Measurements from ENCODE around the gene CDH18. TPM values are rescaled to one million over a fixed set of nuclear protein-coding genes. Genes with fewer than 3 reads are reported as not detected.
"Not testable (repeated sequence)": the region's sequence is repeated elsewhere in the genome, so short reads cannot be mapped to it uniquely, and the experiment has no call there.

CDH18 gene
- total RNA-seq, 1 donor from 2014 or later, result not detected

- Mint-ChIP-seq H3K4me3 (no peak overlapping the region), H3K4me1 (no peaks in the 10 kb centered on the region), H3K27ac (no peak overlapping the region), H3K36me3 (ENCODE audit: low read depth) (no peaks in the 10 kb centered on the region), H3K27me3 (no peaks in the 10 kb centered on the region), H3K9me3 (peaks cover 9% of the 10 kb centered on the region)
- intact Hi-C loops (cut with micrococcal nuclease), result no loop called here
- DNase-seq, result no peak
Observed at GRCh38 chr5:19782566-19782965, 205.4 kb downstream of the CDH18 start.

GRCh38 chr5:19777363-19777762 is 210.6 kb downstream of the CDH18 start:
- Mint-ChIP-seq H3K27me3 (no peaks in the 10 kb centered on the region), H3K36me3 (ENCODE audit: low read depth) (no peaks in the 10 kb centered on the region), H3K9me3 (peaks cover 16% of the 10 kb centered on the region), H3K4me1 (no peaks in the 10 kb centered on the region), H3K27ac (no peak overlapping the region), H3K4me3 (no peak overlapping the region)
- no peak for DNase-seq
- intact Hi-C loops (cut with micrococcal nuclease), result no loop called here

GRCh38 chr5:19776886-19777285 is 211.1 kb downstream of the CDH18 start:
- H3K36me3 Mint-ChIP-seq (ENCODE audit: low read depth); intact Hi-C loops (cut with micrococcal nuclease); H3K27ac Mint-ChIP-seq; DNase-seq; H3K4me3 Mint-ChIP-seq; H3K4me1 Mint-ChIP-seq; H3K27me3 Mint-ChIP-seq: not testable (repeated sequence)
- H3K9me3 Mint-ChIP-seq, result peaks cover 16% of the 10 kb centered on the region

- H3K27ac Mint-ChIP-seq, result no peak overlapping the region
- no peaks in the 10 kb centered on the region for H3K27me3 Mint-ChIP-seq
- no peak overlapping the region for H3K4me3 Mint-ChIP-seq
- intact Hi-C loops (cut with micrococcal nuclease), result no loop called here
- no peaks in the 10 kb centered on the region for H3K4me1 Mint-ChIP-seq
- DNase-seq, result no peak
- peaks cover 10% of the 10 kb centered on the region for H3K9me3 Mint-ChIP-seq
- no peaks in the 10 kb centered on the region for H3K36me3 Mint-ChIP-seq (ENCODE audit: low read depth)
Observed at GRCh38 chr5:19771174-19771835, 216.7 kb downstream of the CDH18 start.

- Mint-ChIP-seq H3K4me3 (no peak overlapping the region), H3K27ac (no peak overlapping the region), H3K36me3 (ENCODE audit: low read depth) (no peaks in the 10 kb centered on the region), H3K9me3 (peaks cover 5% of the 10 kb centered on the region), H3K27me3 (no peaks in the 10 kb centered on the region), H3K4me1 (no peaks in the 10 kb centered on the region)
- no peak for DNase-seq
- intact Hi-C loops (cut with micrococcal nuclease), result no loop called here
Observed at GRCh38 chr5:19770396-19770795, 217.6 kb downstream of the CDH18 start.

GRCh38 chr5:19767987-19768386 is 220.0 kb downstream of the CDH18 start:
- Mint-ChIP-seq H3K27ac (no peak overlapping the region), H3K36me3 (ENCODE audit: low read depth) (no peaks in the 10 kb centered on the region), H3K9me3 (peaks cover 3% of the 10 kb centered on the region), H3K27me3 (no peaks in the 10 kb centered on the region), H3K4me1 (no peaks in the 10 kb centered on the region), H3K4me3 (no peak overlapping the region)
- no peak for DNase-seq
- intact Hi-C loops (cut with micrococcal nuclease), result no loop called here

GRCh38 chr5:19753579-19753978 is 234.4 kb downstream of the CDH18 start:
- no peaks in the 10 kb centered on the region for H3K27me3 Mint-ChIP-seq
- no peak for DNase-seq
- H3K9me3 Mint-ChIP-seq, result peaks cover 9% of the 10 kb centered on the region
- no peaks in the 10 kb centered on the region for H3K4me1 Mint-ChIP-seq
- H3K36me3 Mint-ChIP-seq (ENCODE audit: low read depth), result no peaks in the 10 kb centered on the region
- no peak overlapping the region for H3K27ac Mint-ChIP-seq
- intact Hi-C loops (cut with micrococcal nuclease), result no loop called here
- no peak overlapping the region for H3K4me3 Mint-ChIP-seq

- no peaks in the 10 kb centered on the region for H3K27me3 Mint-ChIP-seq
- H3K4me1 Mint-ChIP-seq, result no peaks in the 10 kb centered on the region
Observed at GRCh38 chr5:19751326-19751725, 236.7 kb downstream of the CDH18 start.

GRCh38 chr5:19745247-19745646 is 242.8 kb downstream of the CDH18 start:
- intact Hi-C loops (cut with micrococcal nuclease), result no loop called here

More at GRCh38 chr5:19751326-19751725, 236.7 kb downstream of the CDH18 start:
- no peak for DNase-seq
- Mint-ChIP-seq H3K36me3 (ENCODE audit: low read depth) (no peaks in the 10 kb centered on the region), H3K27ac (no peak overlapping the region), H3K4me3 (no peak overlapping the region), H3K9me3 (peaks cover 9% of the 10 kb centered on the region)
- intact Hi-C loops (cut with micrococcal nuclease), result no loop called here

GRCh38 chr5:19739671-19740070 is 248.3 kb downstream of the CDH18 start:
- Mint-ChIP-seq H3K9me3 (no peaks in the 10 kb centered on the region), H3K4me1 (no peaks in the 10 kb centered on the region), H3K4me3 (no peak overlapping the region), H3K36me3 (ENCODE audit: low read depth) (no peaks in the 10 kb centered on the region), H3K27me3 (no peaks in the 10 kb centered on the region), H3K27ac (no peak overlapping the region)
- DNase-seq, result no peak
- intact Hi-C loops (cut with micrococcal nuclease), result no loop called here

More at GRCh38 chr5:19745247-19745646, 242.8 kb downstream of the CDH18 start:
- Mint-ChIP-seq H3K27me3 (no peaks in the 10 kb centered on the region), H3K36me3 (ENCODE audit: low read depth) (no peaks in the 10 kb centered on the region), H3K4me3 (no peak overlapping the region), H3K27ac (no peak overlapping the region), H3K4me1 (no peaks in the 10 kb centered on the region), H3K9me3 (no peaks in the 10 kb centered on the region)
- DNase-seq, result no peak

- no peak overlapping the region for H3K4me3 Mint-ChIP-seq
- no peak for DNase-seq
- H3K27ac Mint-ChIP-seq, result no peak overlapping the region
- H3K9me3 Mint-ChIP-seq, result peaks cover 3% of the 10 kb centered on the region
- intact Hi-C loops (cut with micrococcal nuclease), result no loop called here
- H3K36me3 Mint-ChIP-seq (ENCODE audit: low read depth), result no peaks in the 10 kb centered on the region
- no peaks in the 10 kb centered on the region for H3K4me1 Mint-ChIP-seq
- H3K27me3 Mint-ChIP-seq, result no peaks in the 10 kb centered on the region
Observed at GRCh38 chr5:19734776-19735175, 253.2 kb downstream of the CDH18 start.

GRCh38 chr5:19733612-19734495 is 254.1 kb downstream of the CDH18 start:
- Mint-ChIP-seq H3K27me3 (no peaks in the 10 kb centered on the region), H3K9me3 (peaks cover 3% of the 10 kb centered on the region), H3K36me3 (ENCODE audit: low read depth) (no peaks in the 10 kb centered on the region), H3K4me1 (no peaks in the 10 kb centered on the region), H3K4me3 (no peak overlapping the region), H3K27ac (no peak overlapping the region)
- no peak for DNase-seq
- intact Hi-C loops (cut with micrococcal nuclease), result no loop called here

- no peak for DNase-seq
- Mint-ChIP-seq H3K4me3 (no peak overlapping the region), H3K36me3 (ENCODE audit: low read depth) (no peaks in the 10 kb centered on the region), H3K27ac (no peak overlapping the region), H3K9me3 (peaks cover 3% of the 10 kb centered on the region), H3K4me1 (no peaks in the 10 kb centered on the region), H3K27me3 (no peaks in the 10 kb centered on the region)
- intact Hi-C loops (cut with micrococcal nuclease), result no loop called here
Observed at GRCh38 chr5:19728571-19728970, 259.4 kb downstream of the CDH18 start.

GRCh38 chr5:19719109-19719508 is 268.9 kb downstream of the CDH18 start:
- no peaks in the 10 kb centered on the region for H3K36me3 Mint-ChIP-seq (ENCODE audit: low read depth)
- no peak overlapping the region for H3K27ac Mint-ChIP-seq
- no peaks in the 10 kb centered on the region for H3K4me1 Mint-ChIP-seq

More at GRCh38 chr5:19719109-19719508, 268.9 kb downstream of the CDH18 start:
- H3K27me3 Mint-ChIP-seq, result no peaks in the 10 kb centered on the region
- intact Hi-C loops (cut with micrococcal nuclease), result no loop called here
- no peak for DNase-seq
- no peaks in the 10 kb centered on the region for H3K9me3 Mint-ChIP-seq
- H3K4me3 Mint-ChIP-seq, result no peak overlapping the region

All from activated CD4-positive, alpha-beta T cell treated with anti-CD3 and anti-CD28 coated beads, Interleukin-2, amount 10 ng/mL, durations not matched to agents 24 days and 14 days (primary cell).